Measurements from ENCODE around the gene FAM209B.

FAM209B gene

DNA sequence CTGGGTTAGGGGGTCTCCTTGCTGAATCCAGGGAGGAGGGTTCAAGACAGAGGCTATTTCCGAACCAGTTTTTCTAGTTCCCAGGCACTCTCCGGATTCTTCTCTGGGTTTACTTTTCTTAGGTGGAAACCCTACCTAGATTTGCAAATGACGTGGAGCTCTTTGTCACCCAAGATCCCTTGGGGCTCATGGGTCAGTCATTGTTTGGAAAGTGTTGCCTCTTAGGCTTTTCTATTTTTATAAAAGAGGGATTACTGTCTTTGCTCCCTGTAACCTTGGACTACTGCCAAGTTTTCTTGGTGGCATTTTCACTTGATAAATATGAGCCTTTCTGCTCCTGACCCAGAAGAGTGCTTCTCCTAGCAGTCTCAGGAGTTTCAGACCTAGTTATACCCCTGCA, 33.6 kb downstream of the FAM209B start:
- no peak for TF ChIP-seq CTCF (IDR thresholded peaks at IDR 0.05; ENCODE audit: extremely low read depth, missing control alignments)

DNA sequence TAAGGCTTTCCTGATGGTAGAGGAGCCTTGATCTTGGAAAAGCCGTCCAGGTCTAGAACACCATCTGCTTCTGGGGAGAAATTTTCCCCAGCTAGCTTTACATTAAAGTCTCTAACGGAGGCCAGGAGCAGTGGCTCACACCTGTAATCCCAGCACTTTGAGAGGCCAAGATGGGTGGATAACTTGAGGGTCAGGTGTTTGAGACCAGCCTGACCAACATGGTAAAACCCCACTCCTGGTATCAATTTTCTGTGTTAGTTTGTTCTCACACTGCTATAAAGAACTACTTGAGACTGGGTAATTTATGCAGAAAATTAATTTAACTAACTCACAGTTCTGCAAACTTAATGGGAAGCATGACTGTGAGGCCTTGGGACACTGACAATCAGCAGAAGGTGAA, 37.8 kb downstream of the FAM209B start:
- no peak for DNase-seq (ENCODE audit: low spot score)

More for the DNA sequence above, 33.6 kb downstream of the FAM209B start:
- DNase-seq (ENCODE audit: low spot score), result no peak

GRCh38 chr20:56572172-56572571, 39.1 kb downstream of the FAM209B start:
- DNase-seq (ENCODE audit: low spot score), result no peak
- TF ChIP-seq CTCF (IDR thresholded peaks at IDR 0.05; ENCODE audit: extremely low read depth, missing control alignments), result no peak

More for the DNA sequence above, 37.8 kb downstream of the FAM209B start:
- TF ChIP-seq CTCF (IDR thresholded peaks at IDR 0.05; ENCODE audit: extremely low read depth, missing control alignments), result no peak

- DNase-seq (ENCODE audit: low spot score), result no peak
Observed at GRCh38 chr20:56573986-56574385, 40.9 kb downstream of the FAM209B start.

DNA sequence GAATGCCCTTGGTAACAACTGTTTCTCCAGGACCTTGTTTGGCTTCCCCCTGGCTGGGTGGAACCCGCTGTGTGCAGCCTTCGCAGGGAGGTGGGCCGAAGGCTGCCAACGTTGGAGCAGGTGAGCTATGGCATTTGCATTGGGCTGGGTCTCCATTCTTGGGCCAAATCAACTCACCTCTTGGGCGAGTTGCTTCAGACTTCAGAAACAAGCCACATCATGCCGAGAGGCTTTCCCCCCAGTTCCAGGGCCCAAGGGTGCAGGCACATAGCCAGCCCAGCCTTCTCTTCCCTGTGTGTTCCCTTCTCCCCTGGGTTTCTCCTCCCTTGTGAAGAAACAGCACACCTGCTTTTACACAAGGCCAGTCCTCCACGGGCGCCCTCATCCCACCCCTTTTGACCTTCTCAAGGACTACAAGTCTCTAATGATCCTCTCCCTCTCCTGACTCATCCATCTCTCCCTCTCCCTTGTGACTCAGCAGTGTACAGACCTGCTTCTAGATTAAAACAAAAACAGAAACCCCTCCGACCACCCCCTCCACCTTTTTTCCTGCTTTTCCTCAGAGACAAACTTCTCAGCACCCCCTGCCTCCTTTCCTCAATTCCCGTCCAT, 41.6 kb downstream of the FAM209B start:
- TF ChIP-seq CTCF (IDR thresholded peaks at IDR 0.05; ENCODE audit: extremely low read depth, missing control alignments), result no peak
- no peak for DNase-seq (ENCODE audit: low spot score)

More at GRCh38 chr20:56573986-56574385, 40.9 kb downstream of the FAM209B start:
- no peak for TF ChIP-seq CTCF (IDR thresholded peaks at IDR 0.05; ENCODE audit: extremely low read depth, missing control alignments)

- DNase-seq (ENCODE audit: low spot score), result no peak
- TF ChIP-seq CTCF (IDR thresholded peaks at IDR 0.05; ENCODE audit: extremely low read depth, missing control alignments), result no peak
Observed at GRCh38 chr20:56575157-56575556, 42.1 kb downstream of the FAM209B start.

DNA sequence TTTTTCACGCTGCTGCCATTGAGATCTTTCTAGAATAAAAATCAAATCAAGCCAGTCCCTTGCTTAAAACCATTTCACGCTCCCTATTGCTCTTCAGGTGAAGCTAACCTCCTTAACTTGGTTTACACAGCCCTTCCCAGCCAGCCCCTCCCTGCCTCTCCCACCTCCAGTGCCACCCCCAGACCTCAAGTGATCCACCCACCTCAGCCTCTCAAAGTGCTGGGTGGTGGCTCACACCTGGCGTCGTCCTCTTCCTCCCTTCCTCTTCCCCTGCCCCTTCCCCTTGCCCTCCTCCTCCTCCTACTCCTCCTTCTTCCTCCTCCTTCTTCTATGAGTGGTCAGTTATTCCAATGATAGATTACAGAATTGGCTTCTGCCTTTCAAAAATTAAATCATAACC, 42.9 kb downstream of the FAM209B start:
- TF ChIP-seq CTCF (IDR thresholded peaks at IDR 0.05; ENCODE audit: extremely low read depth, missing control alignments), result no peak
- no peak for DNase-seq (ENCODE audit: low spot score)

Data from GM20000 (cell line).